HG02678 (cell line): Measurements from ENCODE around the gene ST6GALNAC2.
"Not testable (repeated sequence)": the region's sequence is repeated elsewhere in the genome, so short reads cannot be mapped to it uniquely, and the experiment has no call there.

Source experiments
- ATAC-seq: cut with Tn5 transposase; IDR thresholded peaks from one replicate; pipeline ENCODE4 v1.9.1; 2021; ENCODE audit warnings: mild to moderate bottlenecking, moderate library complexity; ENCODE audit not compliant: unreplicated experiment

ST6GALNAC2 gene

GRCh38 chr17:76585649-76586593 is at the start of gene ST6GALNAC2:
Gene ST6GALNAC2, minus strand, starts transcription at chr17:76585860. Its CDS starts 52 bp downstream, at chr17:76585808.
- no peak for ATAC-seq

GRCh38 chr17:76635039-76635438 is 49.4 kb upstream of the ST6GALNAC2 start:
- ATAC-seq: no peak

GRCh38 chr17:76633628-76634328 is 48.1 kb upstream of the ST6GALNAC2 start:
- ATAC-seq: no peak

- ATAC-seq: no peak
These were observed 46.3 kb upstream of the ST6GALNAC2 start for GRCh38 chr17:76631821-76632565.

- ATAC-seq: no peak
These were observed 44.5 kb upstream of the ST6GALNAC2 start for GRCh38 chr17:76630151-76630550.

GRCh38 chr17:76627510-76627909 is 41.9 kb upstream of the ST6GALNAC2 start:
- ATAC-seq: no peak

GRCh38 chr17:76626442-76626841 is 40.8 kb upstream of the ST6GALNAC2 start:
- no peak for ATAC-seq

GRCh38 chr17:76625496-76625895 is 39.8 kb upstream of the ST6GALNAC2 start:
- no peak for ATAC-seq

GRCh38 chr17:76623271-76624146 is 37.8 kb upstream of the ST6GALNAC2 start:
- ATAC-seq: no peak

GRCh38 chr17:76617838-76618237 is 32.2 kb upstream of the ST6GALNAC2 start:
- no peak for ATAC-seq

- no peak for ATAC-seq
These were observed 29.4 kb upstream of the ST6GALNAC2 start for GRCh38 chr17:76614912-76615617.

GRCh38 chr17:76614064-76614759 is 28.6 kb upstream of the ST6GALNAC2 start:
- ATAC-seq: not testable (repeated sequence)

GRCh38 chr17:76612977-76613851 is 27.6 kb upstream of the ST6GALNAC2 start:
- no peak for ATAC-seq

- ATAC-seq: no peak
These were observed 26.8 kb upstream of the ST6GALNAC2 start for GRCh38 chr17:76612465-76612864.

- ATAC-seq: no peak
These were observed 26.1 kb upstream of the ST6GALNAC2 start for GRCh38 chr17:76611758-76612157.

- not testable (repeated sequence) for ATAC-seq
These were observed 25.6 kb upstream of the ST6GALNAC2 start for GRCh38 chr17:76611080-76611749.

- not testable (repeated sequence) for ATAC-seq
These were observed 21.0 kb upstream of the ST6GALNAC2 start for GRCh38 chr17:76606685-76607084.
